ENCODE measurements around the gene GMPPB.

GRCh38 chr3:49705390-49705960 lies 18.3 kb downstream of the GMPPB start:
- no peak for TF ChIP-seq CTCF (IDR thresholded peaks at IDR 0.05)
- no peak for TF ChIP-seq POLR2A (IDR thresholded peaks at IDR 0.05)

Data from sigmoid colon (tissue), 3 donors.